AG04450 (cell line): ENCODE results near the gene MYO5C. TPM values are rescaled to one million over a fixed set of nuclear protein-coding genes. Genes with fewer than 3 reads are reported as not detected.

Experiments used
- CTCF ChIA-PET: fragments of 300-600, 350-600 bp; formaldehyde crosslinking; extraction: SDS; loops from one replicate; lab custom pipeline; 2022; ENCODE audit warnings: antibody characterized with exemption, inconsistent platforms; lab: Charles Lee
- POLR2A ChIA-PET: fragments of 350-600 bp; formaldehyde crosslinking; extraction: SDS; loops from one replicate; lab custom pipeline; 2021; ENCODE audit warnings: antibody characterized with exemption, inconsistent platforms; lab: Yijun Ruan, JAX
- DNase-seq: peaks from one replicate; pipeline ENCODE4 v3.0.0-alpha.2; 2011; ENCODE audit warnings: low read depth, low spot score
- H3K27ac ChIP-seq: one replicate; pipeline ENCODE4 v1.5.1; 2012; ENCODE audit warnings: low read depth, low read length, control low read depth
- H3K27me3 ChIP-seq: one replicate; pipeline ENCODE4 v1.6.0; 2012; ENCODE audit warnings: low read length; ENCODE audit not compliant: control insufficient read depth, insufficient read depth
- H3K4me3 ChIP-seq: 2 replicates; pipeline ENCODE4 v1.5.1; 2011; ENCODE audit warnings: mild to moderate bottlenecking, low read depth, low read length, control low read depth
- H3K9me3 ChIP-seq: 2 replicates; pipeline ENCODE4 v1.5.1; 2012; ENCODE audit warnings: low read length; ENCODE audit not compliant: control insufficient read depth, insufficient read depth
- polyA plus RNA-seq: library from polyadenylated mRNA; depleted of rRNA; stranded (reverse); fragments of >200 nt; gene quantifications from 2 replicates; pipeline ENCODE4 v1.2.3, GENCODE V29; 2011; rRNA removed
- small RNA-seq: library from RNA; depleted of rRNA; stranded (forward); fragments of <200 nt; gene quantifications from one replicate; pipeline ENCODE3, GENCODE V24; 2012; ENCODE audit warnings: low read depth; ENCODE audit not compliant: insufficient read length
- TF ChIP-seq, protein P1 (sequence below): IDR thresholded peaks from 2 replicates; pipeline ENCODE4 v1.5.1; 2011; ENCODE audit warnings: low read depth, low read length, control low read depth, inconsistent platforms

MYO5C gene
- polyA plus RNA-seq, 1 experiment: 0.24 TPM

DNA sequence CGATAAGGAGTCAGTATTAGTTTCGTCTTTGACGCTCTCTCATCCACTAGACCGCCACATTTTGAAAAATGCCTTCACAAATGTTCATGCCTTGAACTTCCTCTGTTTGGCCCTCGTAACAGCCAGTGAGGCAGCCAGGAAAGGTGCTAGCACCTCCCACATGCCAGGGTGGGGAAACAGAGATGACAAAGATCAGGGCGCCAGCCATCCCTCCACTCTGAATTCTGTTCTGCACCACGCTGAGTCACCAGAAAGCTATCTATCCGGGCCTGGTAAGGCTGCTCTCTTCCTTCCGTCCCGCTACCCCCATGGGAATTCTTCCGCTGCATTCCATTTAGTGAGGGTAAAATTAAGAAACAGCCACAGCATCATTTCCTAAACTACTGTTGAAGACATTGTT is 151.7 kb downstream of the MYO5C start:
- CTCF ChIA-PET: interaction anchor here (0.6 to 0.8 kb wide), 2 partner anchors 65 to 143 kb away, joined by 3 read pairs; no protein-coding TSS in a partner anchor

More for the DNA sequence above, 151.7 kb downstream of the MYO5C start:
- Histone ChIP-seq H3K27me3 (no peaks in the 10 kb centered on the region), H3K27ac (no peak overlapping the region), H3K4me3 (no peak overlapping the region), H3K9me3 (peaks cover 5% of the 10 kb centered on the region; the same call in 1 of the 2 replicates)
- DNase-seq: peak; percentile 46
- POLR2A ChIA-PET: interaction anchor here (0.7 kb wide), 1 partner anchor 18 kb away, joined by 3 read pairs; no protein-coding TSS in a partner anchor
- TF ChIP-seq, protein P1, sequence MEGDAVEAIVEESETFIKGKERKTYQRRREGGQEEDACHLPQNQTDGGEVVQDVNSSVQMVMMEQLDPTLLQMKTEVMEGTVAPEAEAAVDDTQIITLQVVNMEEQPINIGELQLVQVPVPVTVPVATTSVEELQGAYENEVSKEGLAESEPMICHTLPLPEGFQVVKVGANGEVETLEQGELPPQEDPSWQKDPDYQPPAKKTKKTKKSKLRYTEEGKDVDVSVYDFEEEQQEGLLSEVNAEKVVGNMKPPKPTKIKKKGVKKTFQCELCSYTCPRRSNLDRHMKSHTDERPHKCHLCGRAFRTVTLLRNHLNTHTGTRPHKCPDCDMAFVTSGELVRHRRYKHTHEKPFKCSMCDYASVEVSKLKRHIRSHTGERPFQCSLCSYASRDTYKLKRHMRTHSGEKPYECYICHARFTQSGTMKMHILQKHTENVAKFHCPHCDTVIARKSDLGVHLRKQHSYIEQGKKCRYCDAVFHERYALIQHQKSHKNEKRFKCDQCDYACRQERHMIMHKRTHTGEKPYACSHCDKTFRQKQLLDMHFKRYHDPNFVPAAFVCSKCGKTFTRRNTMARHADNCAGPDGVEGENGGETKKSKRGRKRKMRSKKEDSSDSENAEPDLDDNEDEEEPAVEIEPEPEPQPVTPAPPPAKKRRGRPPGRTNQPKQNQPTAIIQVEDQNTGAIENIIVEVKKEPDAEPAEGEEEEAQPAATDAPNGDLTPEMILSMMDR: no peak

Small RNA genes lying within 50 kb of the gene (small RNA-seq; reads per million reads assigned to genes)
- gene MIR1266 (not detected), gene RF00019 (not detected)

Other genes with a start within 250 kb of the MYO5C start
- 0.11 and 0.15 TPM in 2 replicates for gene BCL2L10, start 183.0 kb downstream of the MYO5C start, polyA plus RNA-seq
- 43.6 and 43.7 TPM in 2 replicates for gene GNB5, start 104.4 kb downstream of the MYO5C start, polyA plus RNA-seq
- gene MYO5A, start 233.1 kb upstream of the MYO5C start, polyA plus RNA-seq: 31.4 and 37.2 TPM in 2 replicates